ENCODE results near the gene PYCARD. TPM values are rescaled to one million over a fixed set of nuclear protein-coding genes. Genes with fewer than 3 reads are reported as not detected.

Gene PYCARD
- total RNA-seq, 1 experiment from 2014 or later: 29.8 TPM

DNA sequence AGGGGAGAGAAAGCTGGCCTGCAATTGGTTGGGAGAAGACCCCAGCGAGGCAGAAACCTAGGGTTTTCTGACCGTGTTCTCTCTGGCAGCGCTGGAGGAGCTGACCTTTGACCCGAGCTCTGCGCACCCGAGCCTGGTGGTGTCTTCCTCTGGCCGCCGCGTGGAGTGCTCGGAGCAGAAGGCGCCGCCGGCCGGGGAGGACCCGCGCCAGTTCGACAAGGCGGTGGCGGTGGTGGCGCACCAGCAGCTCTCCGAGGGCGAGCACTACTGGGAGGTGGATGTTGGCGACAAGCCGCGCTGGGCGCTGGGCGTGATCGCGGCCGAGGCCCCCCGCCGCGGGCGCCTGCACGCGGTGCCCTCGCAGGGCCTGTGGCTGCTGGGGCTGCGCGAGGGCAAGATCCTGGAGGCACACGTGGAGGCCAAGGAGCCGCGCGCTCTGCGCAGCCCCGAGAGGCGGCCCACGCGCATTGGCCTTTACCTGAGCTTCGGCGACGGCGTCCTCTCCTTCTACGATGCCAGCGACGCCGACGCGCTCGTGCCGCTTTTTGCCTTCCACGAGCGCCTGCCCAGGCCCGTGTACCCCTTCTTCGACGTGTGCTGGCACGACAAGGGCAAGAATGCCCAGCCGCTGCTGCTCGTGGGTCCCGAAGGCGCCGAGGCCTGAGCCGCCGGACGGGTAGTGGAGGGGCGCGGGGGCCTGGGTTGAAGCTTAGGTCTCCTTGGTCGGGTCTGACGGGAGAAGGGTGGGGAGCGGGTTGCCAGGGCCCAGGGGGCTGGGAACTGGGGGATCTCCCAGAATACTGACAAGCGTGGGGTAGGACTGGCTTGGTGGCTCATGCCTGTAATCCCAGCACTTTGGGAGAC is 21.8 kb upstream of the PYCARD start:
- Histone ChIP-seq H3K9me3 (ENCODE audit: low read length) (no peaks in the 10 kb centered on the region), H3K9me2 (replicated peaks; ENCODE audit: low read length) (no peaks in the 10 kb centered on the region), H4K20me1 (ENCODE audit: low read length) (no peaks in the 10 kb centered on the region), H3K4me2 (ENCODE audit: low read length) (no peak overlapping the region), H3K9ac (ENCODE audit: low read length) (no peak overlapping the region), H3K4me3 (ENCODE audit: low read length) (no peak overlapping the region), H3F3A (ENCODE audit: low read length, unreplicated experiment) (no peaks in the 10 kb centered on the region), H3K27me3 (ENCODE audit: low read length) (no peaks in the 10 kb centered on the region), H3K36me3 (ENCODE audit: low read depth, low read length) (no peaks in the 10 kb centered on the region), H3K4me1 (ENCODE audit: insufficient read depth, low read length) (no peaks in the 10 kb centered on the region), H3K27ac (ENCODE audit: low read length) (no peak overlapping the region), H3K79me2 (ENCODE audit: low read length) (no peaks in the 10 kb centered on the region), H2AFZ (ENCODE audit: low read length) (no peak overlapping the region)
- DNase-seq (no peak), ATAC-seq (no peak)
- CTCF ChIA-PET: no interaction called here
- TF ChIP-seq, protein P1, sequence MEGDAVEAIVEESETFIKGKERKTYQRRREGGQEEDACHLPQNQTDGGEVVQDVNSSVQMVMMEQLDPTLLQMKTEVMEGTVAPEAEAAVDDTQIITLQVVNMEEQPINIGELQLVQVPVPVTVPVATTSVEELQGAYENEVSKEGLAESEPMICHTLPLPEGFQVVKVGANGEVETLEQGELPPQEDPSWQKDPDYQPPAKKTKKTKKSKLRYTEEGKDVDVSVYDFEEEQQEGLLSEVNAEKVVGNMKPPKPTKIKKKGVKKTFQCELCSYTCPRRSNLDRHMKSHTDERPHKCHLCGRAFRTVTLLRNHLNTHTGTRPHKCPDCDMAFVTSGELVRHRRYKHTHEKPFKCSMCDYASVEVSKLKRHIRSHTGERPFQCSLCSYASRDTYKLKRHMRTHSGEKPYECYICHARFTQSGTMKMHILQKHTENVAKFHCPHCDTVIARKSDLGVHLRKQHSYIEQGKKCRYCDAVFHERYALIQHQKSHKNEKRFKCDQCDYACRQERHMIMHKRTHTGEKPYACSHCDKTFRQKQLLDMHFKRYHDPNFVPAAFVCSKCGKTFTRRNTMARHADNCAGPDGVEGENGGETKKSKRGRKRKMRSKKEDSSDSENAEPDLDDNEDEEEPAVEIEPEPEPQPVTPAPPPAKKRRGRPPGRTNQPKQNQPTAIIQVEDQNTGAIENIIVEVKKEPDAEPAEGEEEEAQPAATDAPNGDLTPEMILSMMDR (conservative IDR thresholded peaks at IDR 0.05; ENCODE audit: low read depth, low read length): no peak
- TF ChIP-seq EZH2 (IDR thresholded peaks at IDR 0.05; ENCODE audit: low read length, unreplicated experiment) (no peak), EZH2phosphoT487 (IDR thresholded peaks at IDR 0.05; ENCODE audit: borderline replicate concordance, low read length) (no peak)
- POLR2A ChIA-PET (ENCODE audit: unreplicated experiment): no interaction called here
- intact Hi-C loops (cut with micrococcal nuclease): no loop called here
- BruUV-seq (replicated peaks): no TSS peak

DNA sequence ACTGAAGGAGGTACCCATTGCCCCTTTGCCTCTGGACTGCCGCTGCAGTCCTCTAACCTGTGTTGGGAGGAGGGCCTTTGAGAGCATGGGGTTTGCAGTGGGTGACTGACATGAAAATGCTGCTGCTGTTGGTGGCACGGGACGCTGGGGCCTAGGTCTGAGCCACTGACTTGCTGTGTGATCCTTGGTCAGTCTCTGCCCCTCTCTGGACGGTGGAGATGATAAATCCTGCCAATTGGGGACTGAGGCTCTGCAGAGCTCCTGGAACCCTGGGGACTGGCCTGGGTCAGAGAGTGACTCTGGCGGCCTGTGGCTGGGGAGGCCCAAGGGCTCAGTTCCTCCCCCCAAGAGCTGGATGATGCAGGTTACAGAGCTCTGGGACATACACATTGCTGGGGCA is 20.5 kb upstream of the PYCARD start:
- Histone ChIP-seq H4K20me1 (ENCODE audit: low read length) (no peaks in the 10 kb centered on the region), H3K27ac (ENCODE audit: low read length) (no peak overlapping the region), H3K79me2 (ENCODE audit: low read length) (no peaks in the 10 kb centered on the region), H3K36me3 (ENCODE audit: low read depth, low read length) (no peaks in the 10 kb centered on the region), H3K9ac (ENCODE audit: low read length) (no peak overlapping the region), H3K4me3 (ENCODE audit: low read length) (no peak overlapping the region), H3K9me3 (ENCODE audit: low read length) (no peaks in the 10 kb centered on the region), H2AFZ (ENCODE audit: low read length) (no peak overlapping the region), H3K4me2 (ENCODE audit: low read length) (no peak overlapping the region), H3F3A (ENCODE audit: low read length, unreplicated experiment) (no peaks in the 10 kb centered on the region), H3K27me3 (ENCODE audit: low read length) (no peaks in the 10 kb centered on the region), H3K9me2 (replicated peaks; ENCODE audit: low read length) (no peaks in the 10 kb centered on the region), H3K4me1 (ENCODE audit: insufficient read depth, low read length) (no peaks in the 10 kb centered on the region)
- ChIA-PET CTCF (no interaction called here), POLR2A (ENCODE audit: unreplicated experiment) (no interaction called here)
- BruUV-seq (replicated peaks): no TSS peak
- ATAC-seq: no peak
- DNase-seq: no peak
- no peak for TF ChIP-seq EZH2 (IDR thresholded peaks at IDR 0.05; ENCODE audit: low read length, unreplicated experiment)
- TF ChIP-seq, protein P1 (conservative IDR thresholded peaks at IDR 0.05; ENCODE audit: low read depth, low read length): no peak
- no peak for TF ChIP-seq EZH2phosphoT487 (IDR thresholded peaks at IDR 0.05; ENCODE audit: borderline replicate concordance, low read length)
- intact Hi-C loops (cut with micrococcal nuclease): no loop called here
